HCT116 (cell line): Measurements from ENCODE around the gene KCNIP4. TPM values are rescaled to one million over a fixed set of nuclear protein-coding genes. Genes with fewer than 3 reads are reported as not detected.

Experiments used
- ATAC-seq: fragments of 200-7000 bp; cut with Tn5 transposase; 2 replicates; pipeline ENCODE4 v1.9.1; 2020; ENCODE audit warnings: mild to moderate bottlenecking, moderate library complexity
- BruUV-seq: library from RNA; stranded (reverse); fragments of 400-500 nt; replicated peaks from 2 replicates; lab custom pipeline; 2021; lab: Mats Ljungman, UMichigan
- CTCF ChIA-PET: fragments of 300-600 bp; sonication (Branson Sonifier 250); formaldehyde crosslinking; loops from one replicate; lab custom pipeline; 2021; ENCODE audit warnings: antibody characterized with exemption; lab: Charles Lee
- POLR2A ChIA-PET: fragments of 300-600, 350-600 bp; sonication (Branson Sonifier 250); formaldehyde crosslinking; loops from one replicate; lab custom pipeline; 2021; ENCODE audit warnings: antibody characterized with exemption; lab: Charles Lee
- RAD21 ChIA-PET, 2 experiments: fragments of 300-600 bp; sonication (Branson Sonifier 250); formaldehyde crosslinking; loops; one replicate each; lab custom pipeline; 2023; ENCODE audit warnings: low total read pairs in 2 of 2; ENCODE audit not compliant: uncharacterized antibody in 2 of 2, unreplicated experiment in 2 of 2, low non-redundant PET in 1 of 2; lab: Charles Lee
- DNase-seq: peaks from one replicate; pipeline ENCODE4 v3.0.0-alpha.2; 2010; ENCODE audit warnings: low read depth, low spot score
- H2AFZ ChIP-seq: fragments of 200-600 bp; shearing (Covaris generic), sonication (generic); 2 replicates; pipeline ENCODE4 v1.6.1; 2017; ENCODE audit warnings: low read depth, mixed run types, mixed read lengths, antibody characterized with exemption, low read length; ENCODE audit not compliant: poor library complexity, severe bottlenecking
- H3K27ac ChIP-seq: 2 replicates; pipeline ENCODE4 v1.5.1; 2012; ENCODE audit warnings: low read depth, low read length
- H3K27me3 ChIP-seq: fragments of 200-600 bp; sonication (generic); 2 replicates; pipeline ENCODE4 v1.6.1; 2016; ENCODE audit warnings: mixed run types, low read length, mixed read lengths; ENCODE audit not compliant: insufficient read depth
- H3K36me3 ChIP-seq, 2 experiments: fragments of 200-500 bp in 1 of 2; fragments of 200-600 bp in 1 of 2; sonication (Bioruptor generic) in 1 of 2; sonication (generic) in 1 of 2; 2 replicates each; pipeline versions ENCODE4 v1.5.1 to v1.6.1; 2014 to 2016; ENCODE audit warnings: low read length in 2 of 2, inconsistent platforms in 1 of 2, mixed read lengths in 1 of 2, mixed run types in 1 of 2; ENCODE audit not compliant: insufficient read depth in 2 of 2, control insufficient read depth in 1 of 2
- H3K4me1 ChIP-seq, 2 experiments: fragments of 200-600 bp in 1 of 2; sonication (generic) in 1 of 2; 2 replicates each; pipeline versions ENCODE4 v1.5.1 to v1.6.1; 2012 to 2017; ENCODE audit warnings: low read length in 2 of 2, inconsistent platforms in 1 of 2, mild to moderate bottlenecking in 1 of 2, mixed read lengths in 1 of 2, mixed run types in 1 of 2, moderate library complexity in 1 of 2; ENCODE audit not compliant: insufficient read depth in 2 of 2, control insufficient read depth in 1 of 2
- H3K4me2 ChIP-seq: fragments of 200-600 bp; sonication (generic); 2 replicates; pipeline ENCODE4 v1.6.1; 2017; ENCODE audit warnings: mixed run types, low read length, mixed read lengths
- H3K4me3 ChIP-seq, 2 experiments: fragments of 200-600 bp in 1 of 2; sonication (generic) in 1 of 2; replicated peaks in 1 of 2; 2 replicates each; pipeline ENCODE4 v1.5.1; 2011 to 2016; ENCODE audit warnings: low read length in 2 of 2, control low read depth in 1 of 2, low read depth in 1 of 2, mild to moderate bottlenecking in 1 of 2, mixed read lengths in 1 of 2, mixed run types in 1 of 2
- H3K79me2 ChIP-seq: fragments of 200-600 bp; sonication (generic); 2 replicates; pipeline ENCODE4 v1.6.1; 2017; ENCODE audit warnings: mild to moderate bottlenecking, mixed run types, low read length, moderate library complexity, mixed read lengths; ENCODE audit not compliant: insufficient read depth
- H3K9ac ChIP-seq: fragments of 200-600 bp; sonication (generic); 2 replicates; pipeline ENCODE4 v1.6.1; 2016; ENCODE audit warnings: low read length, mixed read lengths
- H3K9me2 ChIP-seq: fragments of 200-600 bp; sonication (generic), shearing (Covaris generic); 2 replicates; pipeline ENCODE4 v1.6.1; 2017; ENCODE audit warnings: mixed run types, mild to moderate bottlenecking, moderate library complexity; ENCODE audit not compliant: insufficient read depth
- H3K9me3 ChIP-seq, 2 experiments: fragments of 200-500 bp in 1 of 2; fragments of 200-600 bp in 1 of 2; sonication (Bioruptor generic) in 1 of 2; sonication (generic) in 1 of 2; 2 replicates each; pipeline ENCODE4 v1.6.1; 2014 to 2017; ENCODE audit warnings: low read length in 2 of 2, mixed read lengths in 2 of 2, inconsistent platforms in 1 of 2, low read depth in 1 of 2, mild to moderate bottlenecking in 1 of 2, mixed run types in 1 of 2, moderate library complexity in 1 of 2; ENCODE audit not compliant: control insufficient read depth in 1 of 2, insufficient read depth in 1 of 2
- H4K20me1 ChIP-seq: fragments of 200-600 bp; sonication (generic), shearing (Covaris generic); 2 replicates; pipeline ENCODE4 v1.6.1; 2017; ENCODE audit warnings: mixed run types, mild to moderate bottlenecking, moderate library complexity; ENCODE audit not compliant: insufficient read depth
- ATF3 ChIP-seq: IDR thresholded peaks from 2 replicates; pipeline ENCODE4 v1.6.1; 2012
- CBX3 ChIP-seq: IDR thresholded peaks from 2 replicates; pipeline ENCODE4 v1.6.1; 2012; ENCODE audit warnings: low read depth
- CEBPB ChIP-seq: IDR thresholded peaks from 2 replicates; pipeline ENCODE4 v1.6.1; 2012; ENCODE audit warnings: low read depth
- CTCF ChIP-seq, 3 experiments: fragments of 200-600 bp in 1 of 3; sonication (generic) in 1 of 3; IDR thresholded peaks in 2 of 3; conservative IDR thresholded peaks in 1 of 3; 2 replicates each; pipeline ENCODE4 v1.5.1; 2012 to 2017; ENCODE audit warnings: low read depth in 2 of 3, low read length in 2 of 3, antibody characterized with exemption in 1 of 3, borderline replicate concordance in 1 of 3, control low read depth in 1 of 3, mild to moderate bottlenecking in 1 of 3, mixed read lengths in 1 of 3, mixed run types in 1 of 3, moderate library complexity in 1 of 3; ENCODE audit not compliant: insufficient read depth in 1 of 3
- EGR1 ChIP-seq: IDR thresholded peaks from 2 replicates; pipeline ENCODE4 v1.6.1; 2012; ENCODE audit warnings: low read depth
- EZH2 ChIP-seq: fragments of 200-600 bp; sonication (generic); IDR thresholded peaks from 2 replicates; pipeline ENCODE4 v1.6.1; 2017; ENCODE audit warnings: antibody characterized with exemption, mixed run types
- EZH2phosphoT487 ChIP-seq: fragments of 200-600 bp; IDR thresholded peaks from 2 replicates; pipeline ENCODE4 v1.6.1; 2018; ENCODE audit warnings: antibody characterized with exemption, borderline replicate concordance
- FOSL1 ChIP-seq: IDR thresholded peaks from 2 replicates; pipeline ENCODE4 v1.6.1; 2012; ENCODE audit warnings: low read depth
- JUND ChIP-seq: IDR thresholded peaks from 2 replicates; pipeline ENCODE4 v1.6.1; 2012
- MAX ChIP-seq: IDR thresholded peaks from 2 replicates; pipeline ENCODE4 v1.6.1; 2012
- RAD21 ChIP-seq: IDR thresholded peaks from 2 replicates; pipeline ENCODE4 v1.6.1; 2012; ENCODE audit warnings: low read depth, mild to moderate bottlenecking
- REST ChIP-seq: IDR thresholded peaks from 2 replicates; pipeline ENCODE4 v1.6.1; 2012; ENCODE audit warnings: low read depth
- SP1 ChIP-seq: IDR thresholded peaks from 2 replicates; pipeline ENCODE4 v1.6.1; 2012; ENCODE audit warnings: low read depth
- SRF ChIP-seq: IDR thresholded peaks from 2 replicates; pipeline ENCODE4 v1.6.1; 2012; ENCODE audit warnings: low read depth
- TCF7L2 ChIP-seq: IDR thresholded peaks from 2 replicates; pipeline ENCODE4 v1.7.0; 2011; ENCODE audit warnings: borderline replicate concordance, inconsistent platforms; ENCODE audit not compliant: insufficient read depth, insufficient read length; ENCODE audit errors: extremely low read depth
- YY1 ChIP-seq: IDR thresholded peaks from 2 replicates; pipeline ENCODE4 v1.6.1; 2011; ENCODE audit warnings: low read length, low read depth, moderate library complexity, mild to moderate bottlenecking; ENCODE audit not compliant: insufficient replicate concordance; ENCODE audit errors: extremely low read depth
- ZBTB33 ChIP-seq: IDR thresholded peaks from 2 replicates; pipeline ENCODE4 v1.6.1; 2011; ENCODE audit warnings: mild to moderate bottlenecking, low read length, moderate library complexity; ENCODE audit not compliant: insufficient replicate concordance; ENCODE audit errors: extremely low read depth
- ZFX ChIP-seq: fragments of 450-650 bp; IDR thresholded peaks from 2 replicates; pipeline ENCODE4 v1.6.1; 2017
- intact Hi-C: fragments of 100-400 bp; cut with micrococcal nuclease; formaldehyde crosslinking; loops from 2 replicates; pipeline ENCODE4 v1.10.0; 2022
- total RNA-seq: library from RNA; stranded (reverse); gene quantifications from one replicate; pipeline ENCODE4 v1.2.1, GENCODE V29; 2021; ENCODE audit not compliant: unreplicated experiment

The KCNIP4 gene
- total RNA-seq, 1 experiment from 2014 or later, result not detected

GRCh38 chr4:20938204-20938603 is 1010.4 kb downstream of the KCNIP4 start (continued):
- no peak for TF ChIP-seq YY1
- TF ChIP-seq CBX3, result no peak
- TF ChIP-seq CEBPB, result no peak
- no peak for TF ChIP-seq EGR1
- no peak for TF ChIP-seq ATF3
- TF ChIP-seq EZH2, result no peak
- TF ChIP-seq JUND, result no peak
- TF ChIP-seq FOSL1, result no peak

GRCh38 chr4:20926529-20926928 is 1022.0 kb downstream of the KCNIP4 start:
- H2AFZ ChIP-seq, result no peak overlapping the region
- no TSS peak for BruUV-seq
- ChIA-PET POLR2A (no interaction called here), RAD21 (no interaction called here), CTCF (no interaction called here)
- no peak for DNase-seq
- no peak overlapping the region for H3K9ac ChIP-seq
- H3K27ac ChIP-seq, result no peak overlapping the region
- no peaks in the 10 kb centered on the region for H3K36me3 ChIP-seq
- no peaks in the 10 kb centered on the region for H3K79me2 ChIP-seq
- intact Hi-C loops, result no loop called here
- ATAC-seq, result no peak
- no peak overlapping the region for H3K4me2 ChIP-seq
- H3K9me3 ChIP-seq, result peaks cover 0 to 3% of the 10 kb centered on the region in 2 experiments; a peak in 2 of 4 replicates
- H3K9me2 ChIP-seq, result no peaks in the 10 kb centered on the region
- H3K4me3 ChIP-seq, result no peak overlapping the region
- no peaks in the 10 kb centered on the region for H3K27me3 ChIP-seq
- H4K20me1 ChIP-seq, result no peaks in the 10 kb centered on the region
- no peaks in the 10 kb centered on the region for H3K4me1 ChIP-seq
- TF ChIP-seq MAX, result no peak
- TF ChIP-seq FOSL1, result no peak
- no peak for TF ChIP-seq REST
- TF ChIP-seq EZH2phosphoT487, result no peak
- no peak for TF ChIP-seq SRF
- TF ChIP-seq TCF7L2, result no peak
- no peak for TF ChIP-seq SP1
- TF ChIP-seq ZFX, result no peak
- TF ChIP-seq ATF3, result no peak
- TF ChIP-seq JUND, result no peak
- TF ChIP-seq EZH2, result no peak
- no peak for TF ChIP-seq CEBPB
- TF ChIP-seq ZBTB33, result no peak
- no peak for TF ChIP-seq EGR1
- no peak for TF ChIP-seq RAD21
- no peak for TF ChIP-seq CTCF (IDR thresholded peaks at IDR 0.05 in 2 of 3, conservative IDR thresholded peaks at IDR 0.05 in 1 of 3; ENCODE audit: borderline replicate concordance in 1 of 3, insufficient read depth in 1 of 3, low read depth in 2 of 3, low read length in 2 of 3)
- TF ChIP-seq YY1, result no peak
